ENCODE results near the gene PPP5C.

DNA sequence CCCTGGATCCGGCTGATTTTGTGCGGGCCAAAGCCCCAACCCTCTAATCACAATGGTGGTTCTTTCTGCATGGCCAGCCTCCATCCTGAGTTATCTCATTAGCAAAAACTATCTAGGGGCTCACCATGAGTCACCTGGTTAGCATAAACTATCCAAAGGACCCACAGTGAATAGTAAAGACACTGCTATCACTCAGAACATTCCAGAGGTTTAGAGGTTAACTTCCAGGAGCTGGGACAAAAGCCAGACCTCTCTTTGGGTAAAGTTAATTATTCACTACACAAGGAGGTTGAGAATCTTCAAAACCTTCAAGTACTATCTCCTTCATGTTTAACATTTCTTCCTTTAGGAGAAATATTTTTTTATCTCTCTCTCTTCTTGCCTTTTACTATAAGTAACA is 18.8 kb upstream of the PPP5C start:
- TF ChIP-seq, protein P1, sequence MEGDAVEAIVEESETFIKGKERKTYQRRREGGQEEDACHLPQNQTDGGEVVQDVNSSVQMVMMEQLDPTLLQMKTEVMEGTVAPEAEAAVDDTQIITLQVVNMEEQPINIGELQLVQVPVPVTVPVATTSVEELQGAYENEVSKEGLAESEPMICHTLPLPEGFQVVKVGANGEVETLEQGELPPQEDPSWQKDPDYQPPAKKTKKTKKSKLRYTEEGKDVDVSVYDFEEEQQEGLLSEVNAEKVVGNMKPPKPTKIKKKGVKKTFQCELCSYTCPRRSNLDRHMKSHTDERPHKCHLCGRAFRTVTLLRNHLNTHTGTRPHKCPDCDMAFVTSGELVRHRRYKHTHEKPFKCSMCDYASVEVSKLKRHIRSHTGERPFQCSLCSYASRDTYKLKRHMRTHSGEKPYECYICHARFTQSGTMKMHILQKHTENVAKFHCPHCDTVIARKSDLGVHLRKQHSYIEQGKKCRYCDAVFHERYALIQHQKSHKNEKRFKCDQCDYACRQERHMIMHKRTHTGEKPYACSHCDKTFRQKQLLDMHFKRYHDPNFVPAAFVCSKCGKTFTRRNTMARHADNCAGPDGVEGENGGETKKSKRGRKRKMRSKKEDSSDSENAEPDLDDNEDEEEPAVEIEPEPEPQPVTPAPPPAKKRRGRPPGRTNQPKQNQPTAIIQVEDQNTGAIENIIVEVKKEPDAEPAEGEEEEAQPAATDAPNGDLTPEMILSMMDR (IDR thresholded peaks at IDR 0.05) = no peak
- TF ChIP-seq POLR2AphosphoS5 (IDR thresholded peaks at IDR 0.05; ENCODE audit: low read depth, low read length) = no peak
- TF ChIP-seq, protein P2, sequence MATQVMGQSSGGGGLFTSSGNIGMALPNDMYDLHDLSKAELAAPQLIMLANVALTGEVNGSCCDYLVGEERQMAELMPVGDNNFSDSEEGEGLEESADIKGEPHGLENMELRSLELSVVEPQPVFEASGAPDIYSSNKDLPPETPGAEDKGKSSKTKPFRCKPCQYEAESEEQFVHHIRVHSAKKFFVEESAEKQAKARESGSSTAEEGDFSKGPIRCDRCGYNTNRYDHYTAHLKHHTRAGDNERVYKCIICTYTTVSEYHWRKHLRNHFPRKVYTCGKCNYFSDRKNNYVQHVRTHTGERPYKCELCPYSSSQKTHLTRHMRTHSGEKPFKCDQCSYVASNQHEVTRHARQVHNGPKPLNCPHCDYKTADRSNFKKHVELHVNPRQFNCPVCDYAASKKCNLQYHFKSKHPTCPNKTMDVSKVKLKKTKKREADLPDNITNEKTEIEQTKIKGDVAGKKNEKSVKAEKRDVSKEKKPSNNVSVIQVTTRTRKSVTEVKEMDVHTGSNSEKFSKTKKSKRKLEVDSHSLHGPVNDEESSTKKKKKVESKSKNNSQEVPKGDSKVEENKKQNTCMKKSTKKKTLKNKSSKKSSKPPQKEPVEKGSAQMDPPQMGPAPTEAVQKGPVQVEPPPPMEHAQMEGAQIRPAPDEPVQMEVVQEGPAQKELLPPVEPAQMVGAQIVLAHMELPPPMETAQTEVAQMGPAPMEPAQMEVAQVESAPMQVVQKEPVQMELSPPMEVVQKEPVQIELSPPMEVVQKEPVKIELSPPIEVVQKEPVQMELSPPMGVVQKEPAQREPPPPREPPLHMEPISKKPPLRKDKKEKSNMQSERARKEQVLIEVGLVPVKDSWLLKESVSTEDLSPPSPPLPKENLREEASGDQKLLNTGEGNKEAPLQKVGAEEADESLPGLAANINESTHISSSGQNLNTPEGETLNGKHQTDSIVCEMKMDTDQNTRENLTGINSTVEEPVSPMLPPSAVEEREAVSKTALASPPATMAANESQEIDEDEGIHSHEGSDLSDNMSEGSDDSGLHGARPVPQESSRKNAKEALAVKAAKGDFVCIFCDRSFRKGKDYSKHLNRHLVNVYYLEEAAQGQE (IDR thresholded peaks at IDR 0.05; ENCODE audit: insufficient read depth in 1 of 2, low read depth in 2 of 2, low read length in 1 of 2) = no peak
- no peak for TF ChIP-seq SIN3A (IDR thresholded peaks at IDR 0.05; ENCODE audit: borderline replicate concordance, insufficient read depth, low read depth, low read length)
- no peak for TF ChIP-seq TCF7L2 (IDR thresholded peaks at IDR 0.05; ENCODE audit: low read depth, low read length)

Data from Panc1 (cell line).